Large intestine (tissue), 12 donors: ENCODE data around the gene SLC44A2. TPM values are rescaled to one million over a fixed set of nuclear protein-coding genes. Genes with fewer than 3 reads are reported as not detected.

ENCODE experiments used
- DNase-seq, 2 donors: peaks; one replicate each; pipeline versions ENCODE4 v3.0.0 to v3.0.0-alpha.2; 2013
- H3K27ac ChIP-seq: one replicate; pipeline ENCODE4 v1.5.1; 2013; ENCODE audit warnings: low read length
- H3K27me3 ChIP-seq: 2 replicates; pipeline ENCODE4 v1.6.1; 2013; ENCODE audit warnings: low read length; ENCODE audit not compliant: control insufficient read depth, insufficient read depth
- H3K36me3 ChIP-seq: 2 replicates; pipeline ENCODE4 v1.6.1; 2013; ENCODE audit warnings: low read length; ENCODE audit not compliant: control insufficient read depth, insufficient read depth
- H3K4me1 ChIP-seq: one replicate; pipeline ENCODE4 v1.6.1; 2013; ENCODE audit warnings: low read length; ENCODE audit not compliant: control insufficient read depth, insufficient read depth
- H3K4me3 ChIP-seq: one replicate; pipeline ENCODE4 v1.5.1; 2013; ENCODE audit warnings: low read length
- H3K9me3 ChIP-seq: one replicate; pipeline ENCODE4 v1.6.1; 2013; ENCODE audit warnings: mild to moderate bottlenecking, low read depth, low read length, moderate library complexity; ENCODE audit not compliant: control insufficient read depth
- WGBS: methylation state at CpG from one replicate; pipeline ENCODE4 v1.1.5; 2013; ENCODE audit warnings: low lambda C conversion rate; ENCODE audit not compliant: insufficient coverage; 5-methylcytosine and 5-hydroxymethylcytosine counted together
- long read RNA-seq, 11 donors: transcript quantifications; one replicate each; lab custom pipeline, GENCODE V29; 2026
- polyA plus RNA-seq: library from polyadenylated mRNA; unstranded; fragments of 120-200 nt; gene quantifications from one replicate; pipeline ENCODE4 v1.2.1, GENCODE V29; 2013

SLC44A2 gene
- polyA plus RNA-seq: 30.0 TPM
- long read RNA-seq, donor 1, partial matches to known transcripts: 0 of 5 reads
- long read RNA-seq, donor 1, other reads (novel, unspliced or antisense): 0 of 5 reads
- long read RNA-seq, donor 2, partial matches to known transcripts: 0 of 7 reads
- long read RNA-seq, donor 2, other reads (novel, unspliced or antisense): 0 of 7 reads
- long read RNA-seq, donor 3: 0 reads
- long read RNA-seq, donor 4: 0 reads
- long read RNA-seq, donor 5, transcript SLC44A2-202 (22 exons, 3,301 nt): major isoform, 5 of 29 reads
- long read RNA-seq, donor 5, partial matches to known transcripts: 19 of 29 reads
- long read RNA-seq, donor 5, other reads (novel, unspliced or antisense): 0 of 29 reads
- long read RNA-seq, donor 6, partial matches to known transcripts: 0 of 6 reads
- long read RNA-seq, donor 6, other reads (novel, unspliced or antisense): 0 of 6 reads
- long read RNA-seq, donor 7, partial matches to known transcripts: 9 of 19 reads
- long read RNA-seq, donor 7, other reads (novel, unspliced or antisense): 0 of 19 reads
- long read RNA-seq, donor 8, partial matches to known transcripts: 0 of 1 reads
- long read RNA-seq, donor 8, other reads (novel, unspliced or antisense): 0 of 1 reads
- long read RNA-seq, donor 9, partial matches to known transcripts: 0 of 1 reads
- long read RNA-seq, donor 9, other reads (novel, unspliced or antisense): 0 of 1 reads
- long read RNA-seq, donor 10, transcript SLC44A2-202 (22 exons, 3,301 nt): major isoform, 7 of 7 reads
- long read RNA-seq, donor 10, partial matches to known transcripts: 0 of 7 reads
- long read RNA-seq, donor 10, other reads (novel, unspliced or antisense): 0 of 7 reads
- long read RNA-seq, donor 11, partial matches to known transcripts: 0 of 9 reads
- long read RNA-seq, donor 11, other reads (novel, unspliced or antisense): 0 of 9 reads

DNA sequence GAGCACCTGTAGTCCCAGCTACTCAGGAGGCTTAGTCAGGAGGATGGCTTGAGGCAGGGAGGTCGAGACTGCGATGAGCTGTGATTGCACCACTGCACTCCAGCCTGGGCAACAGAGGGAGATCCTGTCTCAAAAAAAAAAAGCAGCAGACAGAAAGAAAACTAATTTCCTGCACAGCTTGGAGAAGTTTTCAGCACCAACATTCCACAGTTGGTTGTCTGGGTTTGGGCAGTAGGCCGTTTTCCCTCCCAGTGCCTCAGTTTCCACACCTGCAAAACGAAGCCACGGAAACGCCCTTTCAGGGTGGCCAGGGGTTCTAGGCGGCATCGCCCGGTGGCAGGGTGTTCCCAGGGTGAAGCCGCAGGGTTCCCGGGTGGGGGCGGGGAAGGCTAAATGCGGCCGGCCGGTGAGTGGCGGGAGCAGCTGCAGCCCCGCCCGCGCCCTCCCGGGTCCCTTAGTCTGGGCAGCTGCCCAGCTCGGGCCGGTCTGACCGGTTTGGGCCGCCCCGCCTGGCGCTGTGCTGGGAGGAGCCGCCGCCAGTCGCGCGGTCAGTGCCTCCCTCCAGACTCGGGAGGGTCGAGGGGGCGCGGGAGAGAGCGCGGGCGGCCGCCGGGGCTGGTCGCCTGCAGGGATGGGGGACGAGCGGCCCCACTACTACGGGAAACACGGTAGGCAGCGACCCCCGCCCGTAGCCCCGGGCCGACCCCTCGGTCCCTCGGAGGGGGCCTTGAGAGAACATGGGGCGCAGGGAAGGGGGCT, at the start of gene SLC44A2:
Gene SLC44A2 (plus strand): TSS at position 551 of the 759 bp plus-strand sequence. CDS start 81 bp downstream, at position 632.
- Histone ChIP-seq H3K4me3 (peak within 1 kb of the TSS; percentile 49), H3K27me3 (no peaks in the 10 kb centered on the region), H3K4me1 (peaks cover 9% of the 10 kb centered on the region), H3K27ac (peak within 1 kb of the TSS; percentile 29), H3K36me3 (peaks cover 10% of the 10 kb centered on the region), H3K9me3 (no peaks in the 10 kb centered on the region)
- peak; percentile 64 to 83 for DNase-seq
- no CpG with 5 or more reads among the region's 53 CpGs for WGBS

DNA sequence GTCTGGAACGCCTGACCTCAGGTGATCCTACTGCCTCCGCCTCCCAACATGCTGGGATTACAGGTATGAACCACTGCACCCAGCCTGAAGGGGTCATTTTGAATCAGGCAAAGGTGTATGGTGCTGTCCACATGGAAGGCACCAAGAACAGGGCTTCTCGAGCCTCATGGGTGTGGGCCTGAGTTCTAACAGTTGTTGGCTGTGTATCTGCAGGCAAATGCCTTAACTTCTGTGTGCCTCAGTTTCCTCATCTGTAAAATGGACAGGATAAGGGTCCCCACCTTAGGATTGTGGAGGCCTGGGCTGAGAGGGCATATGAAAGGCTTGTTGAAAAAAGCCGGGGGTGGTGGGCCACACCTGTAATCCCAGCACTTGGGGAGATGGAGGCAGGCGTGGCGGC, 47.4 kb upstream of the SLC44A2 start:
- Histone ChIP-seq H3K9me3 (no peaks in the 10 kb centered on the region), H3K4me1 (no peaks in the 10 kb centered on the region), H3K27me3 (no peaks in the 10 kb centered on the region), H3K4me3 (no peak overlapping the region), H3K36me3 (peaks cover 30% of the 10 kb centered on the region), H3K27ac (no peak overlapping the region)
- no CpG with 5 or more reads among the region's 6 CpGs for WGBS
- DNase-seq: no peak

DNA sequence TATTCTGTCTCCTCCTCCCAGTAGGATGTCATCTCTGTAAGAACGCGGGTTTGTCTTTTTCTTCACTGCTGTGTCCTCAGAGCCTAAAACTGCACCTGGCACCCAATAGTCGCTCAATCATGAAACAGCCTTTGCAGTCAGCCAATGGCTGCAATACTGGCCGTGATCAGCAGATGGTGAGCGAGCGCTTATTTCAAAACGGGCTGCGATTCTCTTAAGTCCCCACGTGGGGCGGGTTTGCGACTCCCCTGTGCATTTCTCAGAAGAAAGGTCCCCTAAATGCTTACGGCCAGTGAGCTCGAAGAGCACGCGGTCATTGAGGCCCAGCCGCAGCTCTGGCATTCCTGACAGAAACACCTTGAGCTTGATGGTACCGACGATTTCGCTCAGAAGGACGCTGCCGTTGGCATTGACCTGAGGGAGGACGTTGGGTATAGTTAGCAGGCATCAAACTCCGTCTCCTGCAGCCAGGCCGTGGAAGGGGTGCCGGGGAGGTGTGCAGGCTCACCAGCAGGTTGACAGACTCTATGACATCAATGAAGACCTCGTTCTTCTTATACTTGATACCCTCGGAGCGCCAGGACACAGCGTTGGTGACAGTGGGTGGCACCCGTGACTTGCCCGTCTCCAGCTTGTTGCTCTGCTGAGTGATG, 44.2 kb upstream of the SLC44A2 start:
- no CpG with 5 or more reads among the region's 31 CpGs for WGBS
- Histone ChIP-seq H3K27me3 (no peaks in the 10 kb centered on the region), H3K4me3 (no peak overlapping the region), H3K36me3 (peaks cover 26% of the 10 kb centered on the region), H3K9me3 (no peaks in the 10 kb centered on the region), H3K27ac (no peak overlapping the region), H3K4me1 (no peaks in the 10 kb centered on the region)
- peak; percentile 78 to 85 for DNase-seq

DNA sequence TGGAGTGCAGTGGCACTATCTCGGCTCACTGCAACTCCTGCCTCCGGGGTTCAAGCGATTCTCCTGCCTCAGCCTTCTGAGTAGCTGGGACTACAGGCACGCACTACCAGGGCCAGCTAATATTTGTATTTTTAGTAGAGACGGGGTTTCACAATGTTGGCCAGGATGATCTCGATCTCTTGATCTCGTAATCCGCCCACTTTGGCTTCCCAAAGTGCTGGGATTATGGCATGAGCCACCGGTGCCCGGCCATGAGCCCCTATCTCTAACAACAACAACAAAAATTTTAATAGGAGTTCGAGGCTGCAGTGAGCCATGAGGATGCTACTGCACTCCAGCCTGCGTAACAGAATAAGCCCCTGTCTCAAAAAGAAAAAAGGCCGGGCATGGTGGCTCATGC, 43.3 kb upstream of the SLC44A2 start:
- Histone ChIP-seq H3K36me3 (peaks cover 25% of the 10 kb centered on the region), H3K27ac (no peak overlapping the region), H3K27me3 (peaks cover 5% of the 10 kb centered on the region), H3K4me1 (no peaks in the 10 kb centered on the region), H3K4me3 (no peak overlapping the region), H3K9me3 (no peaks in the 10 kb centered on the region)
- WGBS: no CpG with 5 or more reads among the region's 13 CpGs
- DNase-seq: no peak

DNA sequence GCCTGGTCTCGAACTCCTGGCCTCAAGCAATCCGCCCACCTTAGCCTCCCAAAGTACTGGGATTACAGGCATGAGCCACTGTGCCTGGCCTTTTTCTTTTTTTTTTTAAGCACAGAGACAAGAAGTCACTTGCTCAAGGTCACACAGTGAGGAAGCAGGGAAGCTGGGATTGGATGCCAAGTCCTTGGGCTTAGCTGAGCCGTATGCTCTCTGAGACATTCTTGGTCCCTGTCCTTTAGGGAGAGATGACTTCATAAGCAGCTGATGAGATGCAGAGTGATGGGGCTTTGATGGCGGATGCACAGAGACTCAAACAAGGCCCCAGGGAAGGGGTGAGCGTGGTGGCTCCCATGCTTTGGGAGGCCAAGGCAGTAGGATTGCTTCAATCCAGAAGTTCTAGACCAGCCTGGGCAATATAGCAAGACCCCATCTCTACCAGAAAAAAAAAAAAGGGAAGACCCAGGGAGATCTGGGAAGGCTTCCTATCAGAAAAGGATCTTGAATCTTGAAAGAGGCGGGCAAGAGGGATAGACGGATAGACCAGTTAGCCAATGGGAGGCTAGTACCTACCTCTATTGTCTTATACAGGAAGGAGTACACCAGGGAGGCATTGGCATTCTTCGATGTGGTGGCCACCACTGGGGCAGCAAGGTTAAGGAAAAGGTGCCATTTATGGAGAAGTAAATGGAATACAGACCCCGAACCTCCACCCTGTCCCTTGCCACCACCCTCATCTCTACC, 42.1 kb upstream of the SLC44A2 start:
- WGBS: 100% methylated on average over 1 of the region's 9 CpGs

DNA sequence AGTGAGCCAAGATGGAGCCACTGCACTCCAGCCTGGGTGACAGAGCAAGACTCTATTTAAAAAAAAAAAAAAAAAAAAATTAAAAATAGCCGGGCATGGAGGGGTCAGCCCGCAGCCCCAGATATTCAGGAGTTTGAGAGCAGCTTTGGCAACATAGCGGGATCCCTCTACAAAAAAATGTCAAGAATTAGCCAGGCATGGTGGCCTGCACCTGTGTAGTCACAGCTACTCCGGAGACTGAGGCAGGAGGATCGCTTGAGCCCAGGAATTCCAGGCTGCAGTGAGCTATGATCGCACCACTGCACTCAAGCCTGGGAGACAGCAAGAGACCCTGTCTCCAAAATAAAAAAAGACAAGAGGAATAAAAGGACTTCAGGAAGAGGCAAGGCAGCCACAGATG, 39.0 kb upstream of the SLC44A2 start:
- Histone ChIP-seq H3K27me3 (peaks cover 11% of the 10 kb centered on the region), H3K4me1 (no peaks in the 10 kb centered on the region), H3K36me3 (peaks cover 7% of the 10 kb centered on the region), H3K9me3 (no peaks in the 10 kb centered on the region), H3K4me3 (peak overlapping the region; percentile 60), H3K27ac (no peak overlapping the region)
- no peak for DNase-seq
- 80% methylated on average over 1 of the region's 6 CpGs for WGBS

More for the DNA sequence above, 42.1 kb upstream of the SLC44A2 start:
- DNase-seq: no peak
- peaks cover 8% of the 10 kb centered on the region for H3K27me3 ChIP-seq
- no peak overlapping the region for H3K4me3 ChIP-seq
- H3K36me3 ChIP-seq: peaks cover 20% of the 10 kb centered on the region
- no peak overlapping the region for H3K27ac ChIP-seq
- no peaks in the 10 kb centered on the region for H3K4me1 ChIP-seq
- H3K9me3 ChIP-seq: no peaks in the 10 kb centered on the region

DNA sequence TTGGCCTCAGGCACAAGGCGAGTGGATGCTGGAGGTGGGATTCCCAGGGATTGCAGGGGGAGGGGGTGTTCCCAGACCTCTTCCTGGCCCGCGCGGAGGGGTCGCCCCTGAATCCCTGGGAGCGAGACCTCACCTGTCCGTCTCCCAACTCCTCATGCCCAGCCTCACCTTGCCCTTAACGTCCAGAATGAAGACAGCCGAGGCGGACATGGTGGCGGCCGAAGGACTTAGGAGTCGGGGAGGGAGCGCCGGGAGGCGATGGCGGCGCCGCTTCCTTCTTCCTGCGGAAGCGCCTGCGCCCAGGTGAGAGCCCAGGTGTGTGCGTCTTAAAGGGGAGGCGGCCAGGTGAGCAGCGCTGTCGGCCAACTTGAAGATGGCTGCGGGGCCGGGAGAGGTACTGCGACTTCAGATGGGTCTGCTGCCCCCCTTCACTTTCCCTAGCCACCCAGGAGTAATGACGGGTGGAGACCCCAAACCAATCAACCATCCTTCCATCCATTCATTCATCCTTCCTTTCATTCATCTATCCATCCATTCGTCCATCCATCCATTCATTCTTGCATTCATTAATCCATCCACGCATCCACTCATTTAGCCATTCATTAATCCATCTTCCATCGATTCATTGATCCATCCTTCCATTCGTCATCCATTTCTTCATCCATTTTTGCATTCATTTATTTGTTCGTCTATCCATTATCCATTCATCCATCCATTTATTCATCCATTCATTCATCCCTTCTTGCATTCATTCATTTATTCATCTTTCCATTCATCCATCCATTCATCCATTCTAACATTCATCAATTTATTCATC, 38.1 kb upstream of the SLC44A2 start, which contains the start of gene AP1M2:
Gene AP1M2 (minus strand): TSS at position 291 of the 817 bp plus-strand sequence. CDS start 81 bp downstream, at position 210.
- H3K27ac ChIP-seq: peak within 1 kb of the TSS; percentile 14
- peaks cover 4% of the 10 kb centered on the region for H3K36me3 ChIP-seq
- DNase-seq: peak; percentile 46 to 72
- no peaks in the 10 kb centered on the region for H3K4me1 ChIP-seq
- peak within 1 kb of the TSS; percentile 60 for H3K4me3 ChIP-seq
- peaks cover 11% of the 10 kb centered on the region for H3K27me3 ChIP-seq
- WGBS: 69% methylated on average over 6 of the region's 35 CpGs
- H3K9me3 ChIP-seq: no peaks in the 10 kb centered on the region

DNA sequence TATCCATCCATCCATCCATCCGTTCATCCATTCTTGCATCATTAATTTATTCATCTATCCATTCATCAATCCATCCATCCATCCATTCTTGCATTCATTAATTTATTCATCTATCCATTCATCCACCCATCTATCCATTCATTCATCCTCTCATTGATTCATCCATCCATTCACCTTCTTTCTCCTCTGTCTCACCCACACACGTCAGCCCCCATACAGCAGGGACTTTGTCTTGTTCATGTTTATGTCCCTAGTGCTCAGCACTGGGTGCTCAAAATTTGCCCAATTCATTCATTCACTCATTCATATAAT, 37.6 kb upstream of the SLC44A2 start:
- Histone ChIP-seq H3K36me3 (peaks cover 4% of the 10 kb centered on the region), H3K4me3 (no peak overlapping the region), H3K27me3 (peaks cover 11% of the 10 kb centered on the region), H3K4me1 (no peaks in the 10 kb centered on the region), H3K27ac (no peak overlapping the region), H3K9me3 (no peaks in the 10 kb centered on the region)
- no peak for DNase-seq
- 92% methylated on average over 2 of the region's 2 CpGs for WGBS

DNA sequence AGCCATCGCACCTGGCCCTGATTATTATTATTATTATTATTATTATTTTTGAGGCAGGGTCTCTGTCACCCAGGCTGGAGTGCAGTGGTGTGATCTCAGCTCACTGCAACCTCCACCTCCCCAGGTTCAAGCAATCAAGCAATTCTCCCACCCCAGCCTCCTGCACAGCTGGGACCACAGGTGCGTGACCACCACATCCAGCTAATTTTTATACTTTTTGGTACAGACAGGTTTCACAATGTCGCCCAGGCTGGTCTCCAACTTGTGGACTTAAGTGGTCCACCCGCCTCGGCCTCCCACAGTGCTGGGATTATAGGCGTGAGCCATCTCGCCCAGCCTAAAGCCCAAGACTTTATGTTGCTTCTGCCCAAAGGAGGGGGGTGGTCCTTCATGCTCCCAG, 32.2 kb upstream of the SLC44A2 start:
- no peaks in the 10 kb centered on the region for H3K9me3 ChIP-seq
- no peaks in the 10 kb centered on the region for H3K4me1 ChIP-seq
- no peaks in the 10 kb centered on the region for H3K36me3 ChIP-seq
- H3K27ac ChIP-seq: no peak overlapping the region
- H3K27me3 ChIP-seq: peaks cover 4% of the 10 kb centered on the region
- no peak for DNase-seq
- no peak overlapping the region for H3K4me3 ChIP-seq
- no CpG with 5 or more reads among the region's 7 CpGs for WGBS
